Heart left ventricle (tissue), 16 donors: ENCODE data around the gene TRAPPC12. TPM values are rescaled to one million over a fixed set of nuclear protein-coding genes. Genes with fewer than 3 reads are reported as not detected.

Experiments
- ATAC-seq, 4 donors: fragments of 200-7000 bp; cut with Tn5 transposase; one replicate each; pipeline ENCODE4 v1.9.1; 2020 to 2022; ENCODE audit warnings: moderate library complexity in 4 of 4, mild to moderate bottlenecking in 3 of 4, moderate number of reproducible peaks in 1 of 4
- DNase-seq, 5 donors: peaks; one replicate each; pipeline ENCODE4 v3.0.0-alpha.2; 2020
- H3K27ac ChIP-seq, 12 donors: fragments of 200-600 bp; sonication (generic) in 4 of 12; one replicate each; pipeline versions ENCODE4 v1.5.0 to v1.8.0; 2016 to 2022; ENCODE audit warnings: mild to moderate bottlenecking in 2 of 12
- H3K27me3 ChIP-seq, 9 donors: fragments of 200-600 bp; sonication (generic) in 2 of 9; one replicate each; pipeline versions ENCODE4 v1.5.1 to v1.8.0; 2016 to 2022; ENCODE audit warnings: mild to moderate bottlenecking in 3 of 9
- H3K36me3 ChIP-seq, 9 donors: fragments of 200-600 bp; sonication (generic) in 2 of 9; one replicate each; pipeline versions ENCODE4 v1.5.0 to v1.8.0; 2018 to 2022; ENCODE audit warnings: mild to moderate bottlenecking in 2 of 9
- H3K4me1 ChIP-seq, 12 donors: fragments of 200-600 bp; sonication (generic) in 4 of 12; one replicate each; pipeline versions ENCODE4 v1.5.0 to v1.8.0; 2016 to 2022; ENCODE audit warnings: mild to moderate bottlenecking in 3 of 12
- H3K4me3 ChIP-seq, 12 donors: fragments of 200-600 bp; sonication (generic) in 4 of 12; one replicate each; pipeline versions ENCODE4 v1.5.0 to v1.8.0; 2017 to 2022; ENCODE audit warnings: mild to moderate bottlenecking in 9 of 12, moderate library complexity in 4 of 12
- H3K9me3 ChIP-seq, 12 donors: fragments of 200-600 bp; sonication (generic) in 4 of 12; one replicate each; pipeline versions ENCODE4 v1.5.0 to v1.8.0; 2016 to 2022; ENCODE audit warnings: mild to moderate bottlenecking in 1 of 12
- POLR2A ChIP-seq, 2 donors: fragments of 450-650 bp; IDR thresholded peaks; one replicate each; pipeline ENCODE4 v1.6.1; 2017; ENCODE audit warnings: antibody characterized with exemption in 2 of 2, mild to moderate bottlenecking in 2 of 2, moderate library complexity in 2 of 2
- WGBS, 4 donors: extraction: QIAGEN DNeasy Blood & Tissue Kit in 2 of 4; methylation state at CpG; one replicate each; pipeline versions ENCODE4 v1.1.5 to v1.1.7; 2013 to 2018; 5-methylcytosine and 5-hydroxymethylcytosine counted together
- intact Hi-C, 10 donors: fragments of 100-400 bp; cut with DNase I; formaldehyde crosslinking; loops; one replicate each; pipeline versions ENCODE4 v1.11.1 to v1.14.2; 2022
- polyA plus RNA-seq, 2 donors: library from polyadenylated mRNA; stranded (reverse); fragments of 200-250 nt; gene quantifications; one replicate each; pipeline ENCODE4 v1.2.3, GENCODE V29; 2013
- total RNA-seq, 9 donors: library from RNA; depleted of rRNA in 2 of 9; stranded (reverse); fragments of >200 nt in 2 of 9; fragmentation: NEBNext Ultra II Directional in 3 of 9; extraction: Animal tissue kit (Norgen Biotek cat#: 25700) in 3 of 9; gene quantifications; one replicate each; pipeline versions ENCODE4 v1.1.0 to v1.2.4, GENCODE V29; 2016 to 2023
- TF ChIP-seq, protein P1 (sequence below), 12 donors: fragments of 200-600 bp; sonication (generic) in 4 of 12; IDR thresholded peaks; one replicate each; pipeline versions ENCODE4 v1.5.0 to v1.8.0; 2018 to 2022; ENCODE audit warnings: antibody characterized with exemption in 12 of 12, mild to moderate bottlenecking in 5 of 12
- donor health status: ischemic (EF 13 %, LVEDD 7.1; RV severe dilation, severe dysfunction).
- donor health status: healthy with polysubstance abuse.
- donor health status: DM: no; HTN: yes; CAD: no.
- donor health status: DM: no; HTN: no; CAD: no.
- donor health status: ischemic (EF 25% LVEDD 6.9; RV normal size, moderate dysfunction).
- donor health status: ischemic (EF 25% LVEDD 5.7; RV mildly dilated, moderate dysfunction).
- donor health status: healthy.
- donor health status: DM: yes; HTN: yes; CAD: no.
- donor health status: ischemic (EF 35%, LVEDD 5.7; RV mildly dilated, moderate dysfunction).
- donor health status: nonischemic (EF 11% LVEDD 7.7; RV severe dilation, severe dysfunction).
- donor health status: DM: yes; HTN: yes; CAD: no.
- donor health status: PGD.
- donor health status: ischemic (EF 29% LVEDD 5.4; RV normal size, mild dysfunction).
- donor health status: nonischemic (EF 23%, LVEDD 6.1; RV moderate dilation, normal function).

The TRAPPC12 gene
- total and polyA plus RNA-seq, 11 donors = 70.3 to 142 (median 88.2) TPM

GRCh38 chr2:3479430-3480320 is 100.2 kb downstream of the TRAPPC12 start:
- no peaks in the 10 kb centered on the region for H3K4me1 ChIP-seq
- DNase-seq (peak in 2 of 5 donors; percentile 8 to 42), ATAC-seq (no peak)
- WGBS, 4 donors = 86 to 91% (median 87%) methylated on average over 30 to 31 of the region's 31 CpGs
- no peak overlapping the region for H3K4me3 ChIP-seq
- H3K27ac ChIP-seq = no peak overlapping the region
- H3K27me3 ChIP-seq = no peaks in the 10 kb centered on the region
- no peaks in the 10 kb centered on the region for H3K9me3 ChIP-seq
- intact Hi-C loops = no loop called here
- TF ChIP-seq POLR2A (IDR thresholded peaks at IDR 0.05) = no peak
- TF ChIP-seq, protein P1, sequence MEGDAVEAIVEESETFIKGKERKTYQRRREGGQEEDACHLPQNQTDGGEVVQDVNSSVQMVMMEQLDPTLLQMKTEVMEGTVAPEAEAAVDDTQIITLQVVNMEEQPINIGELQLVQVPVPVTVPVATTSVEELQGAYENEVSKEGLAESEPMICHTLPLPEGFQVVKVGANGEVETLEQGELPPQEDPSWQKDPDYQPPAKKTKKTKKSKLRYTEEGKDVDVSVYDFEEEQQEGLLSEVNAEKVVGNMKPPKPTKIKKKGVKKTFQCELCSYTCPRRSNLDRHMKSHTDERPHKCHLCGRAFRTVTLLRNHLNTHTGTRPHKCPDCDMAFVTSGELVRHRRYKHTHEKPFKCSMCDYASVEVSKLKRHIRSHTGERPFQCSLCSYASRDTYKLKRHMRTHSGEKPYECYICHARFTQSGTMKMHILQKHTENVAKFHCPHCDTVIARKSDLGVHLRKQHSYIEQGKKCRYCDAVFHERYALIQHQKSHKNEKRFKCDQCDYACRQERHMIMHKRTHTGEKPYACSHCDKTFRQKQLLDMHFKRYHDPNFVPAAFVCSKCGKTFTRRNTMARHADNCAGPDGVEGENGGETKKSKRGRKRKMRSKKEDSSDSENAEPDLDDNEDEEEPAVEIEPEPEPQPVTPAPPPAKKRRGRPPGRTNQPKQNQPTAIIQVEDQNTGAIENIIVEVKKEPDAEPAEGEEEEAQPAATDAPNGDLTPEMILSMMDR (IDR thresholded peaks at IDR 0.05) = no peak
- H3K36me3 ChIP-seq = peaks cover 0 to 66% (median 56%) of the 10 kb centered on the region in 9 donors

- no peak overlapping the region for H3K27ac ChIP-seq
- WGBS, 4 donors = 62 to 77% (median 71%) methylated on average over 7 of the region's 7 CpGs
- peaks cover 0 to 59% (median 50%) of the 10 kb centered on the region in 9 donors for H3K36me3 ChIP-seq
- intact Hi-C loops = no loop called here
- H3K4me3 ChIP-seq = no peak overlapping the region
- ATAC-seq = no peak
- TF ChIP-seq, protein P1 (IDR thresholded peaks at IDR 0.05) = no peak
- TF ChIP-seq POLR2A (IDR thresholded peaks at IDR 0.05) = no peak
- no peaks in the 10 kb centered on the region for H3K9me3 ChIP-seq
- H3K27me3 ChIP-seq = no peaks in the 10 kb centered on the region
- H3K4me1 ChIP-seq = no peaks in the 10 kb centered on the region
- peak in 1 of 5 donors; percentile 42 for DNase-seq
These were observed 101.0 kb downstream of the TRAPPC12 start for GRCh38 chr2:3480352-3481010.

DNA sequence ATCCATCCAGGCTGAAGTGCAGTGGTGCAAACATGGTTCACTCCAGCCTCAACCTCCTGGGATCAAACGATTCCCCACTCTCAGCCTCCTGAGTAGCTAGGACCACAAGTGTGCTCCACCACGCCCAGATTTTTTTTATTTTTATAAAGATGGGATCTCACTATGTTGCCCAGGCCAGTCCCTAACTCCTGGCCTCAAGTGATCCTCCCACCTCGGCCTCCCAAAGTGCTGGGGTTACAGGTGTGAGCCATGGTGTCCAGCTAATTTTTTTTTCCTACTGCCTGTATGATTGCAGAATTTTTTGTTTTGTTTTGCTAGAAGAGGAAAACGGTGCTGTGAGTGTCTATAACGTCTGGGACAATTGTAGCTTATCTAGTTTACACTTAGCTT is 101.5 kb downstream of the TRAPPC12 start:
- H3K36me3 ChIP-seq = peaks cover 0 to 54% (median 45%) of the 10 kb centered on the region in 9 donors
- intact Hi-C loops = no loop called here
- no peak overlapping the region for H3K4me3 ChIP-seq
- TF ChIP-seq, protein P1 (IDR thresholded peaks at IDR 0.05) = no peak
- no peak for TF ChIP-seq POLR2A (IDR thresholded peaks at IDR 0.05)
- H3K4me1 ChIP-seq = no peaks in the 10 kb centered on the region
- H3K27me3 ChIP-seq = no peaks in the 10 kb centered on the region
- 82 to 91% (median 89%) methylated on average over 5 of the region's 5 CpGs for WGBS, 4 donors
- H3K9me3 ChIP-seq = no peaks in the 10 kb centered on the region
- ATAC-seq (no peak), DNase-seq (no peak)
- no peak overlapping the region for H3K27ac ChIP-seq

DNA sequence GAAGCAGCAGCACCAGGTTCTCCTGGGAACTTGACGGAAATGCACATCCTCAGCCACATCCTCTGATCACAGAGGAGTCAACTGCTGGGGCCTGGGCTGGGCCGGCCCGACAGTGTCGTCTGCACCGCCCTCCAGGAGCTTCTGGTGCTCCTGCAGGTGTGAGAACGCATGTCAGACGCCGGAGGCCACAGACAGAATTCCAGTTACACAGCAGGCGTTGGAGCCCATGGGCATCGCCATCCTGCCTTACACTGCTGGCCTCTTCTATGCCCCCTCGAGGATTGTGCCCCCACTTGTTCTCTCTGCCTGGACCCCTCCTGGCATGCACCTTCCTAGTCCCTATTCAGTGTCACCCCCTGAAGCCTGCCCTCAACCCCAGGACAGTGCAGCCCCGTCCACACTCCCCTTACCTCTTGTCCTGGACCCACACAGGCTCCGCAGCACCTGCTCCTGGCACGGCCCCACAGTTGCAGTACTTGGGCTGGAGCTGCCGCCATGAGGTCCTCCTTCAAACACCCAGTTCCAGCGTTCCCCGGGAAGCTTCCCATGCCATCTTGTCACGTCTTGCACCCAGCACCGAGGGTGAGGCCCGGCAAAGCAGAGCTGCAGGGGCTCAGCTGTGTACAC is 102.4 kb downstream of the TRAPPC12 start:
- intact Hi-C loops = no loop called here

More for the DNA sequence above, 102.4 kb downstream of the TRAPPC12 start:
- Histone ChIP-seq H3K9me3 (no peaks in the 10 kb centered on the region), H3K27me3 (no peaks in the 10 kb centered on the region), H3K4me3 (no peak overlapping the region), H3K36me3 (peaks cover 0 to 48% (median 36%) of the 10 kb centered on the region in 9 donors), H3K4me1 (peaks cover 0 to under 1% (median 0%) of the 10 kb centered on the region in 12 donors), H3K27ac (no peak overlapping the region)
- WGBS, 4 donors = 92 to 95% (median 93%) methylated on average over 20 of the region's 20 CpGs
- peak in 1 of 5 donors; percentile 54 for DNase-seq
- ATAC-seq = no peak
- no peak for TF ChIP-seq POLR2A (IDR thresholded peaks at IDR 0.05)
- TF ChIP-seq, protein P1 (IDR thresholded peaks at IDR 0.05) = no peak
